H9 (cell line): ENCODE results near the gene CHSY3. TPM values are rescaled to one million over a fixed set of nuclear protein-coding genes. Genes with fewer than 3 reads are reported as not detected.

Experiments
- DNase-seq: peaks from one replicate; pipeline ENCODE4 v3.0.0-alpha.2; 2017
- H2AFZ ChIP-seq: one replicate; pipeline ENCODE4 v1.6.1; 2013; ENCODE audit warnings: mild to moderate bottlenecking, low read length, control low read depth, moderate library complexity
- H2AK5ac ChIP-seq: 2 replicates; pipeline ENCODE4 v1.6.1; 2013; ENCODE audit warnings: low read length, control low read depth, mixed read lengths; ENCODE audit not compliant: insufficient read length
- H2BK120ac ChIP-seq: one replicate; pipeline ENCODE4 v1.6.1; 2013; ENCODE audit warnings: low read depth, mild to moderate bottlenecking, low read length, control low read depth, inconsistent platforms; ENCODE audit not compliant: poor library complexity, severe bottlenecking
- H2BK12ac ChIP-seq: 2 replicates; pipeline ENCODE4 v1.6.1; 2013; ENCODE audit warnings: low read length, control low read depth, mixed read lengths, low read depth; ENCODE audit not compliant: insufficient read length
- H2BK15ac ChIP-seq: 2 replicates; pipeline ENCODE4 v1.6.1; 2013; ENCODE audit warnings: low read depth, low read length, control low read depth
- H2BK20ac ChIP-seq: one replicate; pipeline ENCODE4 v1.6.1; 2013; ENCODE audit warnings: low read depth, mild to moderate bottlenecking, low read length, control low read depth, inconsistent platforms; ENCODE audit not compliant: poor library complexity, severe bottlenecking
- H2BK5ac ChIP-seq: 2 replicates; pipeline ENCODE4 v1.6.1; 2013; ENCODE audit warnings: low read length, control low read depth, mixed read lengths; ENCODE audit not compliant: insufficient read length
- H3K14ac ChIP-seq: 2 replicates; pipeline ENCODE4 v1.6.1; 2013; ENCODE audit warnings: low read length, control low read depth; ENCODE audit not compliant: insufficient read depth
- H3K18ac ChIP-seq: 2 replicates; pipeline ENCODE4 v1.6.1; 2013; ENCODE audit warnings: low read depth, mild to moderate bottlenecking, mixed read lengths, low read length, control low read depth; ENCODE audit not compliant: insufficient read length
- H3K23ac ChIP-seq: 2 replicates; pipeline ENCODE4 v1.6.1; 2013; ENCODE audit warnings: low read length, control low read depth, mixed read lengths, low read depth; ENCODE audit not compliant: insufficient read length
- H3K23me2 ChIP-seq: 2 replicates; pipeline ENCODE4 v1.6.1; 2013; ENCODE audit warnings: low read depth, mild to moderate bottlenecking, mixed read lengths, low read length, control low read depth; ENCODE audit not compliant: insufficient read length, poor library complexity, severe bottlenecking
- H3K27ac ChIP-seq: 2 replicates; pipeline ENCODE4 v1.5.1; 2013; ENCODE audit warnings: low read length, control low read depth, mixed read lengths, low read depth; ENCODE audit not compliant: insufficient read length
- H3K27me3 ChIP-seq: 2 replicates; pipeline ENCODE4 v1.6.1; 2013; ENCODE audit warnings: low read length, control low read depth, inconsistent platforms; ENCODE audit not compliant: insufficient read depth
- H3K4ac ChIP-seq: 2 replicates; pipeline ENCODE4 v1.6.1; 2013; ENCODE audit warnings: low read depth, mild to moderate bottlenecking, control low read depth, inconsistent platforms, low read length, moderate library complexity
- H3K4me1 ChIP-seq: 2 replicates; pipeline ENCODE4 v1.6.1; 2013; ENCODE audit warnings: low read length, control low read depth, inconsistent platforms; ENCODE audit not compliant: insufficient read depth
- H3K4me2 ChIP-seq: 2 replicates; pipeline ENCODE4 v1.6.1; 2013; ENCODE audit warnings: low read length, control low read depth, mixed read lengths; ENCODE audit not compliant: insufficient read length, insufficient read depth
- H3K56ac ChIP-seq: 2 replicates; pipeline ENCODE4 v1.6.1; 2013; ENCODE audit warnings: low read depth, mild to moderate bottlenecking, mixed read lengths, low read length, control low read depth; ENCODE audit not compliant: insufficient read length
- H3K79me1 ChIP-seq: 2 replicates; pipeline ENCODE4 v1.6.1; 2013; ENCODE audit warnings: low read depth, mild to moderate bottlenecking, moderate library complexity, low read length, control low read depth, inconsistent platforms; ENCODE audit not compliant: insufficient read depth, poor library complexity, severe bottlenecking
- H3K79me2 ChIP-seq: 2 replicates; pipeline ENCODE4 v1.6.1; 2013; ENCODE audit warnings: low read length, control low read depth, inconsistent platforms; ENCODE audit not compliant: insufficient read depth
- H3K9ac ChIP-seq: 2 replicates; pipeline ENCODE4 v1.6.1; 2013; ENCODE audit warnings: low read length, control low read depth, mixed read lengths; ENCODE audit not compliant: insufficient read length; ENCODE audit errors: extremely low read depth
- H3K9me3 ChIP-seq: one replicate; pipeline ENCODE4 v1.6.1; 2013; ENCODE audit warnings: low read depth, low read length, inconsistent platforms; ENCODE audit not compliant: control insufficient read depth
- H3T11ph ChIP-seq: one replicate; pipeline ENCODE4 v1.6.1; 2013; ENCODE audit warnings: mild to moderate bottlenecking, low read length, control low read depth, inconsistent platforms
- H4K20me1 ChIP-seq: one replicate; pipeline ENCODE4 v1.6.1; 2013; ENCODE audit not compliant: control insufficient read depth, insufficient read length, insufficient read depth
- H4K5ac ChIP-seq: 2 replicates; pipeline ENCODE4 v1.6.1; 2013; ENCODE audit warnings: low read depth, mild to moderate bottlenecking, mixed read lengths, low read length, control low read depth; ENCODE audit not compliant: insufficient read length
- H4K8ac ChIP-seq: replicated peaks from 2 replicates; pipeline ENCODE4 v1.6.1; 2013; ENCODE audit warnings: low read length, control low read depth, mixed read lengths, low read depth; ENCODE audit not compliant: insufficient read length
- H4K91ac ChIP-seq: 2 replicates; pipeline ENCODE4 v1.6.1; 2013; ENCODE audit warnings: low read depth, mild to moderate bottlenecking, moderate library complexity, mixed read lengths, low read length, control low read depth; ENCODE audit not compliant: insufficient read length
- H3K27ac Mint-ChIP-seq, 3 experiments: 2 replicates in 2 of 3; 3 replicates in 1 of 3; pipeline ENCODE4 v1.8.0; 2020 to 2021; ENCODE audit warnings: mixed read lengths in 3 of 3, mild to moderate bottlenecking in 1 of 3, moderate library complexity in 1 of 3
- H3K27me3 Mint-ChIP-seq: 2 replicates; pipeline ENCODE4 v1.8.0; 2021; ENCODE audit warnings: low read depth, mild to moderate bottlenecking, moderate library complexity, mixed read lengths
- H3K36me3 Mint-ChIP-seq, 3 experiments: 2 replicates in 2 of 3; 3 replicates in 1 of 3; pipeline ENCODE4 v1.8.0; 2020 to 2021; ENCODE audit warnings: low read depth in 3 of 3, mixed read lengths in 3 of 3; ENCODE audit not compliant: insufficient read depth in 1 of 3
- H3K4me1 Mint-ChIP-seq, 2 experiments: 2 replicates each; pipeline ENCODE4 v1.8.0; 2020; ENCODE audit warnings: mixed read lengths in 2 of 2
- H3K4me3 Mint-ChIP-seq, 2 experiments: 2 replicates in 1 of 2; 3 replicates in 1 of 2; pipeline ENCODE4 v1.8.0; 2020 to 2021; ENCODE audit warnings: mild to moderate bottlenecking in 2 of 2, mixed read lengths in 2 of 2, moderate library complexity in 1 of 2
- H3K9me3 Mint-ChIP-seq, 2 experiments: 2 replicates in 1 of 2; 3 replicates in 1 of 2; pipeline ENCODE4 v1.8.0; 2020; ENCODE audit warnings: mild to moderate bottlenecking in 2 of 2, mixed read lengths in 2 of 2, moderate library complexity in 1 of 2
- CTCF ChIP-seq: fragments of 200-600 bp; sonication (generic); conservative IDR thresholded peaks from 3 replicates; pipeline ENCODE4 v1.8.0; 2021; ENCODE audit warnings: antibody characterized with exemption, mild to moderate bottlenecking
- WGBS: extraction: QIAGEN DNeasy Blood & Tissue Kit; methylation state at CpG from one replicate; pipeline ENCODE4 v1.1.7; 2013; ENCODE audit warnings: missing lambda C conversion rate, low lambda C conversion rate, mixed read lengths; ENCODE audit not compliant: insufficient read length; ENCODE audit errors: extremely low coverage; 5-methylcytosine and 5-hydroxymethylcytosine counted together
- total RNA-seq: library from RNA; stranded (reverse); gene quantifications from 2 replicates; pipeline ENCODE4 v1.2.1, GENCODE V29; 2021

The CHSY3 gene
- total RNA-seq, 1 experiment from 2014 or later: 0.37 TPM

- DNase-seq: no peak
- peaks cover 0 to 2% (median 0%) of the 10 kb centered on the region in 3 experiments; a peak in 4 of 7 replicates for H3K36me3 Mint-ChIP-seq
- no peak overlapping the region for H3K4me3 Mint-ChIP-seq
- Histone ChIP-seq H3K56ac (no peak overlapping the region), H3K23ac (no peak overlapping the region), H3K23me2 (no peaks in the 10 kb centered on the region), H3K79me2 (no peaks in the 10 kb centered on the region), H2BK5ac (no peak overlapping the region), H2BK15ac (no peak overlapping the region), H2AFZ (no peak overlapping the region), H3K14ac (no peak overlapping the region), H3K9ac (no peak overlapping the region), H3K27me3 (no peaks in the 10 kb centered on the region), H3K27ac (no peak overlapping the region), H3T11ph (no peak overlapping the region), H2BK120ac (no peak overlapping the region), H4K91ac (no peak overlapping the region), H2BK20ac (no peak overlapping the region), H2BK12ac (no peak overlapping the region), H3K4ac (no peak overlapping the region), H4K20me1 (no peaks in the 10 kb centered on the region), H4K5ac (no peak overlapping the region), H3K18ac (no peak overlapping the region), H4K8ac (no peak overlapping the region), H3K4me2 (no peak overlapping the region), H3K79me1 (no peaks in the 10 kb centered on the region), H3K9me3 (no peaks in the 10 kb centered on the region), H3K4me1 (peaks cover 4% of the 10 kb centered on the region; the same call in 1 of the 2 replicates), H2AK5ac (no peak overlapping the region)
- H3K4me1 Mint-ChIP-seq: peaks cover 31 to 41% of the 10 kb centered on the region in 2 experiments
- no peak overlapping the region for H3K27ac Mint-ChIP-seq
- TF ChIP-seq CTCF: no peak
- no CpG with 5 or more reads among the region's 3 CpGs for WGBS
- H3K27me3 Mint-ChIP-seq: peaks cover 8% of the 10 kb centered on the region
- H3K9me3 Mint-ChIP-seq: no peaks in the 10 kb centered on the region; a peak in 1 of 5 replicates
These were observed 255.7 kb downstream of the CHSY3 start for GRCh38 chr5:130159968-130160367.
